Neural cell (in vitro differentiated cells): ENCODE measurements around the gene ENTREP1.

Experiments used
- CTCF ChIP-seq: fragments of 450-650 bp; IDR thresholded peaks from 2 replicates; pipeline ENCODE4 v1.5.1; 2014; ENCODE audit warnings: antibody characterized with exemption, mild to moderate bottlenecking, moderate library complexity; ENCODE audit not compliant: poor library complexity, severe bottlenecking
- EP300 ChIP-seq: fragments of 450-650 bp; conservative IDR thresholded peaks from 2 replicates; pipeline ENCODE4 v1.6.1; 2014; ENCODE audit warnings: antibody characterized with exemption, mild to moderate bottlenecking, moderate library complexity; ENCODE audit not compliant: poor library complexity, severe bottlenecking
- EZH2 ChIP-seq: fragments of 200-600, 300-800 bp; shearing (Covaris generic), sonication (generic); IDR thresholded peaks from 2 replicates; pipeline ENCODE4 v1.6.1; 2014; ENCODE audit warnings: antibody characterized with exemption, low read length, borderline replicate concordance, mild to moderate bottlenecking; ENCODE audit not compliant: insufficient read depth, poor library complexity, severe bottlenecking
- POLR2AphosphoS5 ChIP-seq: IDR thresholded peaks from 2 replicates; pipeline ENCODE4 v1.6.1; 2012
- SMC3 ChIP-seq: fragments of 450-650 bp; conservative IDR thresholded peaks from 2 replicates; pipeline ENCODE4 v1.6.1; 2014; ENCODE audit warnings: antibody characterized with exemption, mild to moderate bottlenecking, moderate library complexity; ENCODE audit not compliant: poor library complexity
- TAF1 ChIP-seq: IDR thresholded peaks from 2 replicates; pipeline ENCODE4 v1.6.1; 2012; ENCODE audit warnings: low read depth
- TF ChIP-seq, protein P1 (sequence below): IDR thresholded peaks from 2 replicates; pipeline ENCODE4 v1.6.1; 2012; ENCODE audit warnings: borderline replicate concordance

- TF ChIP-seq, protein P1, sequence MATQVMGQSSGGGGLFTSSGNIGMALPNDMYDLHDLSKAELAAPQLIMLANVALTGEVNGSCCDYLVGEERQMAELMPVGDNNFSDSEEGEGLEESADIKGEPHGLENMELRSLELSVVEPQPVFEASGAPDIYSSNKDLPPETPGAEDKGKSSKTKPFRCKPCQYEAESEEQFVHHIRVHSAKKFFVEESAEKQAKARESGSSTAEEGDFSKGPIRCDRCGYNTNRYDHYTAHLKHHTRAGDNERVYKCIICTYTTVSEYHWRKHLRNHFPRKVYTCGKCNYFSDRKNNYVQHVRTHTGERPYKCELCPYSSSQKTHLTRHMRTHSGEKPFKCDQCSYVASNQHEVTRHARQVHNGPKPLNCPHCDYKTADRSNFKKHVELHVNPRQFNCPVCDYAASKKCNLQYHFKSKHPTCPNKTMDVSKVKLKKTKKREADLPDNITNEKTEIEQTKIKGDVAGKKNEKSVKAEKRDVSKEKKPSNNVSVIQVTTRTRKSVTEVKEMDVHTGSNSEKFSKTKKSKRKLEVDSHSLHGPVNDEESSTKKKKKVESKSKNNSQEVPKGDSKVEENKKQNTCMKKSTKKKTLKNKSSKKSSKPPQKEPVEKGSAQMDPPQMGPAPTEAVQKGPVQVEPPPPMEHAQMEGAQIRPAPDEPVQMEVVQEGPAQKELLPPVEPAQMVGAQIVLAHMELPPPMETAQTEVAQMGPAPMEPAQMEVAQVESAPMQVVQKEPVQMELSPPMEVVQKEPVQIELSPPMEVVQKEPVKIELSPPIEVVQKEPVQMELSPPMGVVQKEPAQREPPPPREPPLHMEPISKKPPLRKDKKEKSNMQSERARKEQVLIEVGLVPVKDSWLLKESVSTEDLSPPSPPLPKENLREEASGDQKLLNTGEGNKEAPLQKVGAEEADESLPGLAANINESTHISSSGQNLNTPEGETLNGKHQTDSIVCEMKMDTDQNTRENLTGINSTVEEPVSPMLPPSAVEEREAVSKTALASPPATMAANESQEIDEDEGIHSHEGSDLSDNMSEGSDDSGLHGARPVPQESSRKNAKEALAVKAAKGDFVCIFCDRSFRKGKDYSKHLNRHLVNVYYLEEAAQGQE, result no peak
- no peak for TF ChIP-seq CTCF
- no peak for TF ChIP-seq SMC3
- TF ChIP-seq EZH2, result no peak
- no peak for TF ChIP-seq POLR2AphosphoS5
- TF ChIP-seq EP300, result no peak
- no peak for TF ChIP-seq TAF1
Measured at GRCh38 chr9:69323861-69324260, 1.2 kb upstream of the ENTREP1 start.
